Loucy (cell line): ENCODE results near the gene BMP8B.

ENCODE experiments used
- CTCF ChIP-seq: fragments of 200-600 bp; sonication (generic); conservative IDR thresholded peaks from 2 replicates; pipeline ENCODE4 v1.5.1; 2014; ENCODE audit warnings: mild to moderate bottlenecking, antibody characterized with exemption, low read length
- EZH2phosphoT487 ChIP-seq: fragments of 200-600 bp; IDR thresholded peaks from 2 replicates; pipeline ENCODE4 v1.6.1; 2018; ENCODE audit warnings: antibody characterized with exemption, mild to moderate bottlenecking, moderate library complexity, borderline replicate concordance

GRCh38 chr1:39777306-39777705 is 11.4 kb downstream of the BMP8B start:
- TF ChIP-seq CTCF (no peak), EZH2phosphoT487 (no peak)
